ENCODE data around the gene SPZ1. TPM values are rescaled to one million over a fixed set of nuclear protein-coding genes. Genes with fewer than 3 reads are reported as not detected.

SPZ1 gene
- total RNA-seq, 1 experiment from 2014 or later: not detected

DNA sequence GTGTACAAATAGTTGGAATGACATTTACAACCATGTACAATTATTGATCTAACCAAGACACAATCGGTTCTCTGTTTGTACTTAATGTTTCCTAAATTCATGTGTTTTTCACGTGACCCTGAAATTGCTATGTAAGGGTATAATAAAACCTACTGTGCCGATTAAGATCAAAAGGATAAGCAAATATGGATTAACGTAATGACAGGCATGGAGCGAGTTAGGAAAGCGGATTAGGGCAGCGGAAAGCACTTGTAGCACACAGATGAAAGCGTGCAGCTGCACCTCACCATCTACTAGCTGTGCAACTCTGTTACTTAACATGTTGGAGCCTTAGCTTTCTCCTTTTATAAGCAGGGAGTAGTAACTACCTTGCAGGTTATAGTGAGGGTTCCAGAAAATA is 49.7 kb downstream of the SPZ1 start:
- POLR2A ChIA-PET: no interaction called here
- ATAC-seq (no peak), DNase-seq (ENCODE audit: low read depth, low spot score) (no peak)
- Histone ChIP-seq H2AFZ (ENCODE audit: low read depth, low read length, poor library complexity, severe bottlenecking) (no peak overlapping the region), H3K4me2 (ENCODE audit: low read length) (no peak overlapping the region), H3K9ac (ENCODE audit: low read length) (no peak overlapping the region), H3K9me2 (ENCODE audit: insufficient read depth) (no peaks in the 10 kb centered on the region), H3K36me3 (ENCODE audit: control insufficient read depth in 1 of 2, insufficient read depth in 2 of 2, low read length in 2 of 2) (no peaks in the 10 kb centered on the region), H3K27me3 (ENCODE audit: insufficient read depth, low read length) (no peaks in the 10 kb centered on the region), H3K9me3 (ENCODE audit: control insufficient read depth in 1 of 2, insufficient read depth in 1 of 2, low read depth in 1 of 2, low read length in 2 of 2) (no peaks in the 10 kb centered on the region), H4K20me1 (ENCODE audit: insufficient read depth) (no peaks in the 10 kb centered on the region), H3K79me2 (ENCODE audit: insufficient read depth, low read length) (no peaks in the 10 kb centered on the region), H3K4me1 (ENCODE audit: control insufficient read depth in 1 of 2, insufficient read depth in 2 of 2, low read length in 2 of 2) (no peaks in the 10 kb centered on the region), H3K27ac (ENCODE audit: low read depth, low read length) (no peak overlapping the region), H3K4me3 (replicated peaks in 1 of 2; ENCODE audit: low read depth in 1 of 2, low read length in 2 of 2) (no peak overlapping the region)
- intact Hi-C loops (cut with micrococcal nuclease): no loop called here
- CTCF ChIA-PET: no interaction called here
- BruUV-seq (replicated peaks): no TSS peak
- RAD21 ChIA-PET (ENCODE audit: low non-redundant PET in 1 of 2, low total read pairs in 2 of 2, uncharacterized antibody in 2 of 2, unreplicated experiment in 2 of 2): no interaction called here
- TF ChIP-seq EZH2phosphoT487 (IDR thresholded peaks at IDR 0.05; ENCODE audit: borderline replicate concordance) (no peak), SP1 (IDR thresholded peaks at IDR 0.05; ENCODE audit: low read depth) (no peak), CEBPB (IDR thresholded peaks at IDR 0.05; ENCODE audit: low read depth) (no peak), RAD21 (IDR thresholded peaks at IDR 0.05; ENCODE audit: low read depth) (no peak), YY1 (IDR thresholded peaks at IDR 0.05; ENCODE audit: extremely low read depth, insufficient replicate concordance, low read depth, low read length) (no peak)
- TF ChIP-seq, protein P1, sequence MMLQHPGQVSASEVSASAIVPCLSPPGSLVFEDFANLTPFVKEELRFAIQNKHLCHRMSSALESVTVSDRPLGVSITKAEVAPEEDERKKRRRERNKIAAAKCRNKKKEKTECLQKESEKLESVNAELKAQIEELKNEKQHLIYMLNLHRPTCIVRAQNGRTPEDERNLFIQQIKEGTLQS (IDR thresholded peaks at IDR 0.05): no peak
- TF ChIP-seq, protein P2, sequence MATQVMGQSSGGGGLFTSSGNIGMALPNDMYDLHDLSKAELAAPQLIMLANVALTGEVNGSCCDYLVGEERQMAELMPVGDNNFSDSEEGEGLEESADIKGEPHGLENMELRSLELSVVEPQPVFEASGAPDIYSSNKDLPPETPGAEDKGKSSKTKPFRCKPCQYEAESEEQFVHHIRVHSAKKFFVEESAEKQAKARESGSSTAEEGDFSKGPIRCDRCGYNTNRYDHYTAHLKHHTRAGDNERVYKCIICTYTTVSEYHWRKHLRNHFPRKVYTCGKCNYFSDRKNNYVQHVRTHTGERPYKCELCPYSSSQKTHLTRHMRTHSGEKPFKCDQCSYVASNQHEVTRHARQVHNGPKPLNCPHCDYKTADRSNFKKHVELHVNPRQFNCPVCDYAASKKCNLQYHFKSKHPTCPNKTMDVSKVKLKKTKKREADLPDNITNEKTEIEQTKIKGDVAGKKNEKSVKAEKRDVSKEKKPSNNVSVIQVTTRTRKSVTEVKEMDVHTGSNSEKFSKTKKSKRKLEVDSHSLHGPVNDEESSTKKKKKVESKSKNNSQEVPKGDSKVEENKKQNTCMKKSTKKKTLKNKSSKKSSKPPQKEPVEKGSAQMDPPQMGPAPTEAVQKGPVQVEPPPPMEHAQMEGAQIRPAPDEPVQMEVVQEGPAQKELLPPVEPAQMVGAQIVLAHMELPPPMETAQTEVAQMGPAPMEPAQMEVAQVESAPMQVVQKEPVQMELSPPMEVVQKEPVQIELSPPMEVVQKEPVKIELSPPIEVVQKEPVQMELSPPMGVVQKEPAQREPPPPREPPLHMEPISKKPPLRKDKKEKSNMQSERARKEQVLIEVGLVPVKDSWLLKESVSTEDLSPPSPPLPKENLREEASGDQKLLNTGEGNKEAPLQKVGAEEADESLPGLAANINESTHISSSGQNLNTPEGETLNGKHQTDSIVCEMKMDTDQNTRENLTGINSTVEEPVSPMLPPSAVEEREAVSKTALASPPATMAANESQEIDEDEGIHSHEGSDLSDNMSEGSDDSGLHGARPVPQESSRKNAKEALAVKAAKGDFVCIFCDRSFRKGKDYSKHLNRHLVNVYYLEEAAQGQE (IDR thresholded peaks at IDR 0.05; ENCODE audit: low read depth): no peak
- TF ChIP-seq, protein P3, sequence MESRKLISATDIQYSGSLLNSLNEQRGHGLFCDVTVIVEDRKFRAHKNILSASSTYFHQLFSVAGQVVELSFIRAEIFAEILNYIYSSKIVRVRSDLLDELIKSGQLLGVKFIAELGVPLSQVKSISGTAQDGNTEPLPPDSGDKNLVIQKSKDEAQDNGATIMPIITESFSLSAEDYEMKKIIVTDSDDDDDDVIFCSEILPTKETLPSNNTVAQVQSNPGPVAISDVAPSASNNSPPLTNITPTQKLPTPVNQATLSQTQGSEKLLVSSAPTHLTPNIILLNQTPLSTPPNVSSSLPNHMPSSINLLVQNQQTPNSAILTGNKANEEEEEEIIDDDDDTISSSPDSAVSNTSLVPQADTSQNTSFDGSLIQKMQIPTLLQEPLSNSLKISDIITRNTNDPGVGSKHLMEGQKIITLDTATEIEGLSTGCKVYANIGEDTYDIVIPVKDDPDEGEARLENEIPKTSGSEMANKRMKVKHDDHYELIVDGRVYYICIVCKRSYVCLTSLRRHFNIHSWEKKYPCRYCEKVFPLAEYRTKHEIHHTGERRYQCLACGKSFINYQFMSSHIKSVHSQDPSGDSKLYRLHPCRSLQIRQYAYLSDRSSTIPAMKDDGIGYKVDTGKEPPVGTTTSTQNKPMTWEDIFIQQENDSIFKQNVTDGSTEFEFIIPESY (IDR thresholded peaks at IDR 0.05; ENCODE audit: extremely low read depth, insufficient replicate concordance, low read length): no peak
- TF ChIP-seq, protein P4, sequence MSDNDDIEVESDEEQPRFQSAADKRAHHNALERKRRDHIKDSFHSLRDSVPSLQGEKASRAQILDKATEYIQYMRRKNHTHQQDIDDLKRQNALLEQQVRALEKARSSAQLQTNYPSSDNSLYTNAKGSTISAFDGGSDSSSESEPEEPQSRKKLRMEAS (IDR thresholded peaks at IDR 0.05): no peak

Measured in HCT116 (cell line).